Activated naive CD4-positive, alpha-beta T cell treated with anti-CD3 and anti-CD28 coated beads, Interleukin-2, amount 50 U/mL, for 16 hours (primary cell): ENCODE data around the gene IGLL1.

Experiments used
- DNase-seq: peaks from one replicate; pipeline ENCODE4 v3.0.0-alpha.2; 2020

Gene IGLL1

GRCh38 chr22:23526596-23527316 is 53.3 kb downstream of the IGLL1 start:
- no peak for DNase-seq

GRCh38 chr22:23525510-23525909 is 54.6 kb downstream of the IGLL1 start:
- no peak for DNase-seq

GRCh38 chr22:23524226-23524625 is 55.9 kb downstream of the IGLL1 start:
- DNase-seq: no peak

GRCh38 chr22:23523713-23524112 is 56.4 kb downstream of the IGLL1 start:
- DNase-seq: no peak
